ENCODE measurements around the gene MUS81. TPM values are rescaled to one million over a fixed set of nuclear protein-coding genes. Genes with fewer than 3 reads are reported as not detected.
A peak's percentile ranks its signal among the peaks of the same experiment; 100 is the strongest.

Gene MUS81
- total and polyA plus RNA-seq, 9 of the 15 experiments (the other 6 are each of a cell fraction or from before 2014, with no cell fraction given) = 13.4 to 118 (median 53.7) TPM

- Histone ChIP-seq H3K9me3 (replicated peaks; ENCODE audit: control insufficient read depth, insufficient read depth, low read depth, low read length) (no peaks in the 10 kb centered on the region), H3K9me1 (ENCODE audit: control insufficient read depth, insufficient read depth, low read length) (no peaks in the 10 kb centered on the region), H3K9ac (ENCODE audit: insufficient read depth in 1 of 2, low read depth in 2 of 2, low read length in 2 of 2) (no peak overlapping the region), H3K4me3 (no peak overlapping the region), H3K36me3 (ENCODE audit: control insufficient read depth, insufficient read depth, low read length) (no peaks in the 10 kb centered on the region), H4K20me1 (replicated peaks; ENCODE audit: control insufficient read depth, insufficient read depth, low read length) (no peaks in the 10 kb centered on the region), H3K27me3 (ENCODE audit: control insufficient read depth in 2 of 2, insufficient read depth in 2 of 2, low read length in 2 of 2) (peaks cover 3 to 5% of the 10 kb centered on the region in 2 experiments; a peak in 2 of 5 replicates), H3K4me1 (replicated peaks in 1 of 2; ENCODE audit: control insufficient read depth in 2 of 2, insufficient read depth in 2 of 2, low read length in 2 of 2) (no peaks in the 10 kb centered on the region), H3K79me2 (ENCODE audit: control insufficient read depth, insufficient read depth, low read length) (no peaks in the 10 kb centered on the region), H3K4me2 (ENCODE audit: insufficient read depth, low read length) (no peak overlapping the region), H3K27ac (ENCODE audit: extremely low read depth, low read depth, low read length) (no peak overlapping the region), H2AFZ (ENCODE audit: low read depth, low read length) (peak overlapping the region; percentile 3; the same call in 1 of the 2 replicates)
- in situ Hi-C loops (cut with MboI) (no loop called here), intact Hi-C loops (cut with micrococcal nuclease) (no loop called here)
- no TSS peak for BruUV-seq (replicated peaks)
- FAIRE-seq = no peak
- ATAC-seq = no peak
- 51% methylated on average over 8 of the region's 8 CpGs for WGBS (ENCODE audit: insufficient coverage, low coverage, missing lambda C conversion rate)
- POLR2A ChIA-PET = interaction anchor here (0.9 to 5.2 kb wide), 5 partner anchors 10 to 44 kb away, joined by 3 to 27 read pairs (median 9); partner anchors contain the start of gene CFL1
- DNase-seq (ENCODE audit: extremely low read depth in 1 of 4, low spot score in 3 of 4) = peak in 2 of 4 experiments; percentile 3 to 5
- CTCF ChIA-PET (ENCODE audit: low intra/inter-chr PET ratio) = interaction anchor here (1.0 kb wide), 1 partner anchor 9 kb away, joined by 3 read pairs; no protein-coding TSS in a partner anchor
- no peak for TF ChIP-seq NEUROD1 (IDR thresholded peaks at IDR 0.05; ENCODE audit: borderline replicate concordance, low read depth, low read length, partially characterized antibody)
- TF ChIP-seq SREBF2 (CRISPR knock-in tag; IDR thresholded peaks at IDR 0.05) = no peak
- no peak for TF ChIP-seq HOMEZ (CRISPR knock-in tag; IDR thresholded peaks at IDR 0.05)
- TF ChIP-seq ARID3A (IDR thresholded peaks at IDR 0.05; ENCODE audit: borderline replicate concordance, low read depth, low read length) = no peak
- TF ChIP-seq SIX5 (IDR thresholded peaks at IDR 0.05; ENCODE audit: borderline replicate concordance in 1 of 2, insufficient read depth in 1 of 2, low read depth in 1 of 2, low read length in 2 of 2) = no peak
- no peak for TF ChIP-seq BMI1 (IDR thresholded peaks at IDR 0.05; ENCODE audit: low read length)
- TF ChIP-seq ZBED1 (IDR thresholded peaks at IDR 0.05) = no peak
- TF ChIP-seq MAZ (CRISPR knock-in tag; conservative IDR thresholded peaks at IDR 0.05 in 1 of 2, IDR thresholded peaks at IDR 0.05 in 1 of 2) = no peak
- no peak for TF ChIP-seq ETS1 (conservative IDR thresholded peaks at IDR 0.05; ENCODE audit: control insufficient read depth, low read depth, low read length)
- TF ChIP-seq FOS (IDR thresholded peaks at IDR 0.05; ENCODE audit: extremely low read depth, insufficient read length) = no peak
- no peak for TF ChIP-seq ATF3 (IDR thresholded peaks at IDR 0.05)
- no peak for TF ChIP-seq ATF3 (CRISPR knock-in tag; conservative IDR thresholded peaks at IDR 0.05)
- TF ChIP-seq PHF20 (IDR thresholded peaks at IDR 0.05; ENCODE audit: partially characterized antibody) = no peak
- TF ChIP-seq TCFL5 (CRISPR knock-in tag; conservative IDR thresholded peaks at IDR 0.05) = no peak
- no peak for TF ChIP-seq HDAC3 (IDR thresholded peaks at IDR 0.05; ENCODE audit: borderline replicate concordance, partially characterized antibody)
- no peak for TF ChIP-seq KLF6 (CRISPR knock-in tag; IDR thresholded peaks at IDR 0.05; ENCODE audit: borderline replicate concordance)
Measured at GRCh38 chr11:65826984-65827735, 33.1 kb upstream of the MUS81 start.
